GM21423 (cell line): ENCODE results near the gene NGRN.
"Not testable (repeated sequence)": the region's sequence is repeated elsewhere in the genome, so short reads cannot be mapped to it uniquely, and the experiment has no call there.

Source experiments
- ATAC-seq: cut with Tn5 transposase; IDR thresholded peaks from one replicate; pipeline ENCODE4 v1.9.1; 2021; ENCODE audit warnings: mild to moderate bottlenecking, moderate library complexity; ENCODE audit not compliant: unreplicated experiment

Gene NGRN

DNA sequence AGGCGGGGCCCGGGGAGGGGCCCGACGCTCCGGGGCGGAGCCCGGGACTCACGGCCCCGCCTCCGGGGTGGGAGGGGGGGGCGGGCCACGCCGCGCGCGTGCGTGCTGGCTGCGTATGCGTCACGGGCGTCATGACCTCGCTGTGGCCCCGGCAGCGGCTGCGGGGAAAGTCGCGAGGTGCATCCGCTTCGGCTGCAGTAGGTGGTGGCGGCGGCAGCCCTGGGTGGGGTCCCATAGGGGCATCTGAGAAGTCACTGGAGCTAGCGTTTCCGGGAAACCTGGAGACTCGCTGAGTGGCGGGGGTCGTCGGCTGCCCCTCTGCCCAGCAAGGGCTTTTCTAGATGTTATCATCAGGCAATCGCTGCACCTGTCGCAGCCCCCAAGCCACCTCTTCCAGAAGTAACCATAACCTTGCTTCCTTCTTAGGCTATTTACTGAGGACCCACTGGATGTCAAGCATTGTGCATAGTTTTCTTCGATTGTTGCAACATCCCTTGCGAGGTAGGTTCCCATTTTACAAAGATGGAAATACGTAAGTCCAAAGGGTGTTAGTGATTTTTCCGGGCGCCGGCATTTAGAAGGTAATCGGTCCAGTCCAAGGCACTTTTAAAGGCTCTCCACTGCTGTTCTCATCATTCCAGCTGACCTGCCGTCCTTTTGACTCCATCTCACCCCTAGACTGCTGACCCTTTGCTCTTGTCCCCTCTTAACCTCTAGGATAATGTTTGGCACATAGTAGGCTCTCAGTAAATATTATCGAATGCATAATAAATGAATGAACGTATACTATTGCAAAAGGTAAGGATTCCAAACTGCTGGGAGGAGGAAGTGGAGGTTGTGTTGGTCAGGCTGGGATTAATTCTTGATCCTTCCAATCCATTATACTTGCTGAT, 31.1 kb upstream of the NGRN start, which contains the start of gene GDPGP1:
Gene GDPGP1, plus strand, starts transcription at position 114 of the 893 bp plus-strand sequence. CDS start 6,700 bp downstream, outside the sequence.
- peak; percentile 69 for ATAC-seq

DNA sequence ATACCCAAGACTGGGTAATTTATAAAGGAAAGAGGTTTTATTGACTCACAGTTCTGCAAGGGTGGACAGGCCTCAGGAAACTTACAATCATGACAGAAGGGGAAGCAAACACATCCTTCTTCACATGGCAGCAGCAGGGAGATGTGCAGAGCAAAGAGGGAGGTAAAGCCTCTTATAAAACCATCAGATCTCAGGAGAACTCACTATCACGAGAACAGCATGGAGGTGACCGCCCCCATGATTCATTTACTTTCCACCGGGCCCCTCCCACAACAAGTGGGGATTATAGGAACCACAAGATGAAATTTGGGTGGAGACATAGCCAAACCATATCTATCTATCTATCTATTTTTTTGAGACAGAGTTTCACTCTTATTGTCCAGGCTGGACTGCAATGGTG, 26.1 kb upstream of the NGRN start:
- no peak for ATAC-seq

DNA sequence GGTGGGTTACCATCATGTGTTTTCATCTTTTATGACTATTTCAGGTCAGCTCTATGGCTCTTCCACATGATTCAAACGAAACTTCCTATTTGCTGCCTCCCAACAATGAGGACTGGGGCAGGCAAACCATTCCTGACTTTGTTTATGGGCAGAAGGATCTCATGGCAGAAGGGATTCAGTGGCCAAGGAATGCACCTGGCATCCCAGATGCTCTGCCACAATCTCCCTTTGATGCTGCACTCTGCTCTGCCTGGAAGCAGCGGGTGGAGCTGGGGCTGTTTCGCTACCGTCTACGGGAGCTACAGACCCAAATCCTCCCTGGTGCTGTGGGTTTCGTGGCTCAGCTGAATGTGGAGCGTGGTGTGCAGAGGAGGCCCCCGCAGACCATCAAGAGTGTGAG, 24.6 kb upstream of the NGRN start:
- ATAC-seq = no peak

DNA sequence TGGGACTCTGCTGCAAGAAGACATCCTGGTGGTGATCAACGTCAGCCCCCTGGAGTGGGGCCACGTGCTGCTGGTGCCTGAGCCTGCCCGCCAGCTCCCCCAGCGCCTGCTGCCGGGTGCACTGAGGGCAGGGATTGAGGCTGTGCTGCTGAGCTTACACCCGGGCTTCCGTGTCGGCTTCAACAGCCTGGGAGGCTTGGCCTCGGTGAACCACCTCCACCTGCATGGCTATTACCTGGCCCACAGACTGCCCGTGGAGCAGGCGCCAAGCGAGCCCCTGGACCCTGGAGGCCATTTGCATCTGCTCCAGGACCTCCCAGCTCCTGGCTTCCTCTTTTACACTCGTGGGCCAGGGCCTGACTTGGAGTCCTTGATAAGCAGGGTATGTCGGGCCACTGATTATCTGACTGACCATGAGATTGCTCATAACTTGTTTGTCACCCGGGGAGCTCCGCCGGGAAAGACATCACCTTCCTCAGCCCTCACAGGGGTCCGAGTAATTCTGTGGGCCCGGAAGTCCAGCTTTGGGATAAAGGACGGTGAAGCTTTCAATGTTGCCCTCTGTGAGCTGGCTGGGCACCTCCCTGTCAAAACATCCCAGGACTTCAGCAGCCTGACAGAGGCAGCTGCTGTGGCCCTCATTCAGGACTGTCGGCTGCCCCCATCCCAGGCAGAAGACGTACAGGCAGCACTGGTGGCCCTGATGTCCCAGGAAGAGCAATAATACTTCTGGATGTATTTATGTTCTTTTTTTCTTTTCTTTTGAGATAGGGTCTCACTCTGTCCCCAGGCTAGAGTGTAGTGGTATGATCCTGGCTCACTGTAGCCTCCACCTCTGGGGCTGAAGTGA, 23.9 kb upstream of the NGRN start:
- ATAC-seq = no peak

DNA sequence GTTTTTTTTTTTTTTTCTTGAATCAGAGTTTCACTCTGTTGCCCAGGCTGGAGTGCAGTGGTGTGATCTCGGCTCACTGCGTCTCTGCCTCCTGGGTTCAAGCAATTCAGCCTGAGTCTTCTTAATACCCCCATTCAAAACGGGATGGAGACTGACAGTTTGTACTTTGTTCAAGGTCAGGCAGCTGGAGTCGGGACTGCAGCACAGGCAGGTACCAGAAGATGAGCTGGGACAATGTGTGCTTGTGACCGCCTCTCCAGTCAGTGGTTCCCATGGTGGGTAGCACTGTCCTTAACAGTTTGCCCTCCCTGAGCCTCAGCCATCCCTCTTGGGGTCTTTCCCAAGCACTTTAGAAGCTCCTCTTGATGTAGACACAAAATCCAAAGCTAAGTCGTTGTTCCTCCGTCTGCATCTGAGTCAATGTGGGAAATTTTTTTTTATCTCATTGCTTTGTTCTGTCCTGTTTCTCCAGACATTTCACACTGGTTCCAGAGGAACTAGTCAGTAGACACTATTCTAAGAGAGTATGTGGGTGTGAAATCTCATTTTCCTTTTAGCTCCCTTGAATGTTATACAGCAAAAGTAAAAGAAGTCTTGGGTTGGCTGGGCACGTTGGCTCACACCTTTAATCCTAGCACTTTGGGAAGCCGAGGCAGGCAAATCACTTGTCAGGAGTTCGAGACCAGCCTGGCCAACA, 21.4 kb upstream of the NGRN start:
- no peak for ATAC-seq

DNA sequence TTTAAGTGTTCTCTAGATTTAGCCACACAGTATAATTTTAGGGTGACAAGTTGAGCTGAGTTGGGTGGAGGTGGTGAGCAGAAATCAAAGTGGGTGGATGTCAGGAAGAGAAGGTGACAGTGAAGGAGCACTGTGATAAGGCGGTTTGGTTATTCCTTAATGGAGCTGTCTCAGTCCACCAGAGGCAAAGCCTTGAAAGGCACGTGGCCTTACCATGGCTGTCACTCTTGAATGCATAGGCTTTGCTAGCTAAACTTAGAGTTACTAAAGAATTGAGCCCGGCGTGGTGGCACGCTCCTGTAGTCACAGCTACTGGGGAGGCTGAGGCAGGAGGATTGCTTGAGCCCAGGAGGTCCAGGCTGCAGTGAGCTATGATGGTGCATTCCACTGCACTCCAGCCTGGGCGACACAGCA, 16.7 kb upstream of the NGRN start:
- no peak for ATAC-seq

DNA sequence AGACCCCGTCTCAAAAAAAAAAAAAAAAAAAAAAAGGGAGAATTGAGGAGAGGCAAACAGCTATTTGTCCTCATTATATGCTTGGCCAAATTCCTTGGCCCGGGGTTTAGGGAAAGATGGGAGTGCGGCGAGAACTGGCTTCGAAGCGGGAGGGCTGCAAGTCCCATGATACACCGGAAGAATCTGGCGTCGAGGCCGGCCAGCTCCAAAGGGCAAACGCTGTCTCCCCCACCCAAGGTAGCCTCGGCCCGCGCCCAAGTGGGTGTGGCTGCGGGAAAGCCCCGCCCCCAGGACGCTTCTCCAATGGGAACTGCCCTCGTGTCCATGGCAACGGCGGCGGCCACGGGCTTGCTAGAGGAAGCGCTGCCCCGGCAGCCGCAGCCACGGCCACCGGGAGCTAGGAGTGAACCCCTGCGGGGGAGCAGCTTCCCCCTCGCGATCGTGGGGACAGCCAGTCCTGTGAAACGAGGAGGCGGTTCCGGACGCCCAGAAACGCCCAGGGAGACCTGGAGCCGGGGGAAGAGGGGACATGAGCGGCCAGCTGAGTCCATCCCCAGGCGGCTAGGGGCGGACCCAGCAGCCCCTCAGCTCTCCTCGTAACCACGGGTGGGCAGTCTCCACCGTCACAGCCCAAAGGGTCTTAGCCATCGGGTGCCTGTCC, 16.1 kb upstream of the NGRN start, which contains the start of gene TTLL13:
Gene TTLL13, plus strand, starts transcription at position 354 of the 661 bp plus-strand sequence. CDS start 1,075 bp downstream, outside the sequence.
- ATAC-seq = peak; percentile 81

DNA sequence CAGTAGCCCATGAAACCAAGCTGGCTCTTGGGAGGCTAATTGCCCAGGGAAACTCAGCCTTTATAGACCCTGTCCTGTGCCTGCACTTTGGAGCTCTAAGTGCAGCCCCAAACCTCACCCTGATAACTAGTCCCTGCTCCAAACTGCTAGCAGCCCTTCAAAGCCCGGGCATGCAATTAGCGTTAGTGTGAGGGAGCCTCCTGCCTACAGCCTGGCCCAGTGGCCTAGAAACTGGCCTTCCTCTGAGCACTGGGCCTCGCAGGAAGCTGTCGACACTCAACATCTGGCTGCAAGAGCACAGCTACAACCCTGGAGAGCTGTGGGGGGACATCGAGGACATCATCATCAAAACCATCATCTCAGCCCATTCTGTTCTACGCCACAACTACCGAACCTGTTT, 7.7 kb upstream of the NGRN start:
- ATAC-seq = no peak

DNA sequence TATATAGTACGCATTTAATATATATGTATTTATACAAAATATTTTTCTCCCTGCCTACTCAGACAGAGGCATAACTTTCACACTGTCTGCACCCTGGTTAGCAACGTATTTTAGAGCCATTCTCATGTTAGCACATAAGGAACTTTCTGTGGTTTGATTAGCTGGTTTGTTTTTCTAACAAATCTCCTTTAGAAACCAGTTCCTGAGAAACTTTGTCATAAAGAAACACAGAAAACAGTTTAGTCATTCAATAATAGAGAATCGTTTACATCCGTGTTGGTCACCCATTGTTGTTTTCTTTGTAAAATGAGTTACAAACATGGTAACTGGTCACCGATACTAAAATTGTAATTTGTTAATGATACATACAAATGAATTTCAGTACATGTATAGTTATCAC, 5.9 kb upstream of the NGRN start:
- peak; percentile 51 for ATAC-seq

DNA sequence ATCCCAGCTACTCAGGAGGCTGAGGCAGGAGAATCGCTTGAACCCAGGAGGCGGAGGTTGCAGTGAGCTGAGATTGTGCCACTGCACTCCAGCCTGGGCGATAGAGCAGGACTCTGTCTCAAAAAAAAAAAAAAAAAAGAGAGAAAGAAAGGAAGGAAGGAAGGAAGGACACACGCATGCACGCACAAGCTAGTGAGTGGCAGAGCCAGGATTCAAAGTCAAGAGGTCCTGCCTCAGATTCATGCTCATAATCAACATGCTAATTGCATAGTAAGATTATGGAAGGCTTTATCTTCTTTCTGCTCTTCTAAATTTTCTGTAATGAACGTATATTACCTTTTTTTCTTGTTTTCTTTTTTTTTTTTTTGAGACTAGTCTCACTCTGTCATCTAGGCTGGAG, 4.7 kb upstream of the NGRN start:
- ATAC-seq = not testable (repeated sequence)

DNA sequence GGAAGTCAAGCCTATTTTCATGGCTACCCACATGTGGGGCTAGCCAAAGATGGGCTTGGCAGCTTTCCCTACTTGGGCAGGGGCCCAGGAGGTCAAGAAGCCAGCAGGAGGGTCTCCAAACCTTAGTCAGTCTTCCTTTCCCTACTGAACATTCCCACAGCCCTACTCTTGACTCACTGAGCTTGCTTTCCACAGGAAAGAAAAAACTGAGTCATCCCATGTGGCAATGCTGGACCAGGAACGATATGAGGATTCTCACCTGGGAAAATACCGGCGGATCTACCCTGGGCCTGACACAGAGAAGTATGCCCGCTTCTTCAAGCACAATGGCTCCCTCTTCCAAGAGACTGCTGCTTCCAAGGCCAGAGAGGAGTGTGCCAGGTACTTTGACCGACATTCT, 3.7 kb upstream of the NGRN start:
- ATAC-seq = no peak

DNA sequence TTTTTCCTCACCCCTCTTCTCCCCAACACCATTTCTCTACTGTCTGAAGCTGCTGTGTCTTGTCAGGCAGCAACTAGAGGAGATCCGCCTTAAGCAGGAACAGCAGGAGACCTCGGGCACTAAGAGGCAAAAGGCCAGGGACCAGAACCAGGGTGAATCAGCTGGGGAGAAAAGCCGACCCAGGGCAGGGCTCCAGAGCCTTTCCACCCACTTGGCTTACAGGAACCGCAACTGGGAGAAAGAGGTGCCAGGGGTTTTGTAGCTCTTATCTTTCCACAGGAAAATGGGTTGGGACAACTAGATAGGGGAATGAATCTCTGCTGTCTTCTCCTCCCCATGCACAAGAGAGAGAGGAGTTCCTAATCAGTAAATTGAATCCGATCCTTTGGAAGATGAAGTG, 3.0 kb upstream of the NGRN start:
- no peak for ATAC-seq

DNA sequence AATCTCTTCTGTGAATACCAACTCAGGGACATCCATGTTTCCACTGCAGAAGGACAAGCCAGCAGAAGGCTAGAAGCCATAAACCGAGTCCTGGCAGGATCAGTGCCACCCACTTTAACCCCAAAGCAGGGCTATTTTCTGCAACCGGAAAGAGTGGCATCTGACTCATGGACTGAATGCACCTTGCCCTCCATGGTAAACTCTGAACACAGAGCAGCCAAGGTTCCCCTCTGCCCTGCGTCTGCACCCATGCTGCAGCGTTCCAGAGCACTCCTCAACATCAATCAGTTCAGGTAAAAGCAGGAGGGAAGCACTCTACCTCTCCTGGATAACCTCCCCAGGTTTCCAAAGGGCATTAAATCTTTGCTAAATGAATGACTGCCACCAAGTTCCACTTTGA, 801 bp upstream of the NGRN start:
- ATAC-seq = no peak

DNA sequence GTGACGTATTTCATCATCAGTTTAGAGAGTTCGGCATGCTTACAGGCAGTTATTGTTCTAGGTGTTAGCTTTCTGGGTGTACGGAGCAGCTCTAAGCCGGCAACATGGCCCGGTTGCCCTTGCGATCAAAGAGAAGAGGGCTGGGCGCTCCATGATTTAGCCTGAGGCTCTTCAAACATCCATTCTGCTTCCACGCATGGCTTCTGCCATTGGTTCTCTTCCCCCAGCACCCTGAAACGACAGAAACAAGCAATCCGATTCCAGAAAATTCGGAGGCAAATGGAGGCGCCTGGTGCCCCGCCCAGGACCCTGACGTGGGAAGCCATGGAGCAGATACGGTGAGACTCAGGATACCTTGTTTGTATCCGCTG, 574 bp downstream of the NGRN start:
- peak; percentile 10 for ATAC-seq

DNA sequence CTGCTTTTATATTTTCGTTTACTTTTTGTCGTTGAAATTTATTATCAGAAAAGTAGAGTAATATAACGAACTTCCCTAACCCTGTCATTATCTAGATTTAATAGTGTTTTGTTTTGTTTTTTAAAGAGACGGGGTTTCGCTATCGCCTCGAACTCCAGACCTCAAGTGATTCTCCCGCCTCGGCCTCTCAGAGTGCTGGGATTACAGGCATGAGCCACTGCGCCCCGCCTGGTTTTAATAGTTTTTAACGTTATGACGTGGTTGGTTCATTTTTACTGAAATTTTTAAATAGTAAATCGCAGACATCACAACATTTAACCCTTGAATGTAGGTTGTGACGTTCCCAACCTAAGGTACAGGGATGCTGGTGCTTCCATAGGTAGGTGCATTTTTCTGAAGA, 1.0 kb downstream of the NGRN start:
- no peak for ATAC-seq

DNA sequence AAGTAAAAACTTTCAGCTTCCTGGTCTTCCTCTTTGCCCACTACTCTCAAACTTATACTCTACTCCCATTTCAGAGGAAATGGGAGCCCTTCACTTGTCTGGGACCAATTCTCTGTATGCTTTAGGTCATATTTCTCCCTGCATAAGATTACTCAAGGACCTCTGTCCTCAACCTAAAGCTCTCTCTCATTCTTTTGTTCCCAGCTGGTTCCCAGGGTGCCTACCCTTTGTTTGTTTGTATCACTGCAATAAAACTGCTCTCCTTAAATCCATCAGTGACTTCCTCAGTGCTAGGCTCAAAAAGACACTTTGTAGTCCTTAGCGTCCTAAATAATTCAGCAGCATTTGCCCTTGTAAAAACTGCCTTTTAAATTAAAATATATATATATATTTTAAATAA, 2.9 kb downstream of the NGRN start:
- ATAC-seq = no peak

DNA sequence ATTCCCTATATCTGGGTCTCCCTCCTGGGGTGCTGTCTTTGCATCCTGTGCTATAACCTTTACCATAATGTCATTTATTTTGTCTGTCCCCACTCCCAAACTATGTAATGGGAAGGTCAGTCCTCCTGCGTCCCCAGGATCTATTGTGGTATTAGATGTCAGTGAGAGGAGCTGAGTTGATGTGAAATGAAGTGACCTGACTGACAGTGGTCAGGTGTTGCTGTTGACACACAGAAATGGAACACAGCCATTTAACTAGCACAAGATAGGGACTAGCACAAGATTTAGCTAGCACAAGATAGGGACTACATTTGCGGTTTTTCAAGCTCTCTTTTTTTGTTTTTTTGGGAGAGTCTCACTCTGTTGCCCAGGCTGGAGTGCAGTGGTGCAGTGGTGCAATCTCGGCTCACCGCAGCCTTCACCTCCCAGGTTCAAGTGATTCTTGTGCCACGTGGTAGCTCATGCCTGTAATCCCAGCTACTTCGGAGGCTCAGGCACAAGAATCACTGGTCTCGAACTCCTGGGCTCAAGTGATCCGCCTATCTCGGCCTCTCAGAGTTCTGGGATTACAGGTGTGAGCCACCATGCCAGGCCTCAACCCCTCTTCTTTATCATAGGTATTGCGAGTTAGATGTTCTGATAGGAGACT, 5.2 kb downstream of the NGRN start:
- no peak for ATAC-seq

DNA sequence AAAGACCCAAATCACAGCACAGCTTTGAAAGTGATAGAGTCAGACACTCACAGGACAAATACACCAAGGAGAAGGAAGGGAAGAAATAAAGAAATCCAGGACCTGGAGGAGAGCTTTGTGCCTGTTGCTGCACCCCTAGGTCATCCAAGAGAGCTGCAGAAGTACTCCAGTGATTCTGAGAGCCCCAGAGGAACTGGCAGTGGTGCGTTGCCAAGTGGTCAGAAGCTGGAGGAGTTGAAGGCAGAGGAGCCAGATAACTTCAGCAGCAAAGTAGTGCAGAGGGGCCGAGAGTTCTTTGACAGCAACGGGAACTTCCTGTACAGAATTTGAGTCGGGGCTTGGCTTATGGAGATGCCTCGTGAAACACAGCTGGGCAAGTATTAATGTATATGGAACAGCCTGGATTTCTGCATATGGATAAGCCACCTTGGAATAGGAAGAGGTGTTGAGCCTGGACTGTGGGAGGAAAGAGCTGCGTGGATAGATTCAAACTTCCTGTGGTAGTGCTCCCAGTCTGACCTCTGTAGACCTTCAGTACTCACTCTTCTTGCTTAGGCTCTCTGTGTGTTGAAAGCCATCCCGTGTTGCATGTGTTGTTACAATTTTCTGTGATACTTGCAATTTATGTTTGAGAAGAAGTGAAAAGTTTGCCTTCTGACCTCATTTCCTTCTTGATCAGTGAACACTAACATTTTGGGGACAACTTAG, 6.1 kb downstream of the NGRN start:
- ATAC-seq = no peak

DNA sequence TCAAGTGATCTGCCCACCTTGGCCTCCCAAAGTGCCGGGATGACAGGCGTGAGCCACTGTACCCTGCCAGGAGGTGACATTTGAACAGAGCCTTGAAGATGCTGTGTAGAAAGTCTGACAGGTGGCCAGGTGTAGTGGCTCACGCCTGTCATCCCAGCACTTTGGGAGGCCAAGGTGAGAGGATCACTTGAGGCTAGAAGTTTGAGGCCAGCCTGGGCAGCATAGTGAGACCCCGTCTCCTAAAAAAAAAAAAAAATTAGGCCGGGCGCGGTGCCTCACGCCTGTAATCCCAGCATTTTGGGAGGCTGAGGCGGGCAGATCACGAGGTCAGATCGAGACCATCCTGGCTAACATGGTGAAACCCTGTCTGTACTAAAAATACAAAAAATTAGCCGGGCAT, 13.0 kb downstream of the NGRN start:
- not testable (repeated sequence) for ATAC-seq

DNA sequence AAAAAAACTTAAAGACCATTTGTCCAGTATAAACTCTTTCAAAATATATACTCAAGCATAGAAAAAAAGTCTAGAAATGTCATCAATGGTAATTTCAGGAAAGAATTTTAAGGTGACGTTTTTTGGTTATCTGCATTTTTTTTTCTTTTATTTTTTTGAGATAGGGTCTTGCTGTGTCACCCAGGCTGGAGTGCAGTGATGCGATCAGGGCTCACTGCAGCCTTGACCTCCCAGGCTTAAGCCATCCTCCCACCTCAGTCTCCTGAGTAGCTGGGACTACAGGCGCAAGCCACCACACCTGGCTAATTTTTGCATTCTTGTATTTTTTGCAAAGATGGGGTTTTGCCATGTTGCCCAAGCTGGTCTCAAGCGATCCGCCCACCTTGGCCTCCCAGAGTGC, 15.3 kb downstream of the NGRN start:
- not testable (repeated sequence) for ATAC-seq
